ENCODE results near the gene CNR2.
"Not testable (repeated sequence)": the region's sequence is repeated elsewhere in the genome, so short reads cannot be mapped to it uniquely, and the experiment has no call there.

The CNR2 gene

GRCh38 chr1:23905461-23906025, 7.6 kb downstream of the CNR2 start:
- Histone ChIP-seq H3K27ac (ENCODE audit: low read depth in 2 of 2, low read length in 2 of 2) (no peak overlapping the region), H3K4me3 (ENCODE audit: low read length in 2 of 2) (no peak overlapping the region), H3K36me3 (ENCODE audit: control insufficient read depth in 2 of 2, insufficient read depth in 2 of 2, low read length in 2 of 2) (no peaks in the 10 kb centered on the region), H3K27me3 (ENCODE audit: control insufficient read depth in 2 of 2, insufficient read depth in 2 of 2, low read length in 2 of 2) (peaks cover 0 to 20% of the 10 kb centered on the region in 2 donors), H3K9me3 (ENCODE audit: control insufficient read depth in 2 of 2, low read length in 2 of 2) (no peaks in the 10 kb centered on the region), H3K9ac (ENCODE audit: low read depth in 1 of 2, low read length in 2 of 2) (no peak overlapping the region), H3K4me1 (ENCODE audit: control insufficient read depth in 2 of 2, insufficient read depth in 2 of 2, low read length in 2 of 2) (peaks cover 4% of the 10 kb centered on the region in 2 donors)

GRCh38 chr1:23904748-23905357, 8.3 kb downstream of the CNR2 start:
- peaks cover 4% of the 10 kb centered on the region in 2 donors for H3K4me1 ChIP-seq (ENCODE audit: control insufficient read depth in 2 of 2, insufficient read depth in 2 of 2, low read length in 2 of 2)
- no peaks in the 10 kb centered on the region for H3K9me3 ChIP-seq (ENCODE audit: control insufficient read depth in 2 of 2, low read length in 2 of 2)
- H3K9ac ChIP-seq (ENCODE audit: low read depth in 1 of 2, low read length in 2 of 2): no peak overlapping the region
- peaks cover 0 to 20% of the 10 kb centered on the region in 2 donors for H3K27me3 ChIP-seq (ENCODE audit: control insufficient read depth in 2 of 2, insufficient read depth in 2 of 2, low read length in 2 of 2)
- H3K36me3 ChIP-seq (ENCODE audit: control insufficient read depth in 2 of 2, insufficient read depth in 2 of 2, low read length in 2 of 2): no peaks in the 10 kb centered on the region
- no peak overlapping the region for H3K4me3 ChIP-seq (ENCODE audit: low read length in 2 of 2)
- H3K27ac ChIP-seq (ENCODE audit: low read depth in 2 of 2, low read length in 2 of 2): no peak overlapping the region

DNA sequence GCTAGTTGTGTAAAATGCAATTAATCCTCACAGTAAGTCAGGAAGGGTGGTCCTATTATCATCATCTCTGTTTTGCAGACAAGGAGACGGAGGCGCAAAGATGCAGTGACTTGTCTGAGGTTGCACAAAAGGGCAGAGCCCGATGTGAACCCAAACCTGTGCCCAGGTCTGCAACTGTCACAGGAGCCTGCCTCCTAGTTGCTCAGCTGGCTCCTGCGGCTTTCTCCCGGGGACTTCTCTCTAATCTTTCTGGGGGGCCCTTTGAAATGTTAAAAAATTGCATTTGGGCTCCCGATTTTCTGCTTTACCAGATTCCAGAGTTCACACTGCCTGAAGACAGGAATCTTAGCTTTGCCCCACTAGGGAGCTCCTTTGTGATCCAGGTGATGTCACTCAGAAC, 9.4 kb downstream of the CNR2 start:
- H3K27me3 ChIP-seq (ENCODE audit: control insufficient read depth in 2 of 2, insufficient read depth in 2 of 2, low read length in 2 of 2): peaks cover 0 to 20% of the 10 kb centered on the region in 2 donors
- no peaks in the 10 kb centered on the region for H3K9me3 ChIP-seq (ENCODE audit: control insufficient read depth in 2 of 2, low read length in 2 of 2)

GRCh38 chr1:23902321-23903278, 10.6 kb downstream of the CNR2 start:
- Histone ChIP-seq H3K27me3 (ENCODE audit: control insufficient read depth in 2 of 2, insufficient read depth in 2 of 2, low read length in 2 of 2) (peaks cover 0 to 20% of the 10 kb centered on the region in 2 donors), H3K9ac (ENCODE audit: low read depth in 1 of 2, low read length in 2 of 2) (no peak overlapping the region), H3K36me3 (ENCODE audit: control insufficient read depth in 2 of 2, insufficient read depth in 2 of 2, low read length in 2 of 2) (no peaks in the 10 kb centered on the region), H3K9me3 (ENCODE audit: control insufficient read depth in 2 of 2, low read length in 2 of 2) (no peaks in the 10 kb centered on the region), H3K4me3 (ENCODE audit: low read length in 2 of 2) (no peak overlapping the region), H3K27ac (ENCODE audit: low read depth in 2 of 2, low read length in 2 of 2) (no peak overlapping the region), H3K4me1 (ENCODE audit: control insufficient read depth in 2 of 2, insufficient read depth in 2 of 2, low read length in 2 of 2) (peaks cover 2 to 4% of the 10 kb centered on the region in 2 donors)

More for the DNA sequence above, 9.4 kb downstream of the CNR2 start:
- H3K4me3 ChIP-seq (ENCODE audit: low read length in 2 of 2): no peak overlapping the region
- H3K27ac ChIP-seq (ENCODE audit: low read depth in 2 of 2, low read length in 2 of 2): no peak overlapping the region
- no peak overlapping the region for H3K9ac ChIP-seq (ENCODE audit: low read depth in 1 of 2, low read length in 2 of 2)
- H3K36me3 ChIP-seq (ENCODE audit: control insufficient read depth in 2 of 2, insufficient read depth in 2 of 2, low read length in 2 of 2): no peaks in the 10 kb centered on the region
- peaks cover 4% of the 10 kb centered on the region in 2 donors for H3K4me1 ChIP-seq (ENCODE audit: control insufficient read depth in 2 of 2, insufficient read depth in 2 of 2, low read length in 2 of 2)

GRCh38 chr1:23900017-23900416, 13.1 kb downstream of the CNR2 start:
- H3K9me3 ChIP-seq (ENCODE audit: control insufficient read depth in 2 of 2, low read length in 2 of 2); H3K4me1 ChIP-seq (ENCODE audit: control insufficient read depth in 2 of 2, insufficient read depth in 2 of 2, low read length in 2 of 2); H3K36me3 ChIP-seq (ENCODE audit: control insufficient read depth in 2 of 2, insufficient read depth in 2 of 2, low read length in 2 of 2); H3K4me3 ChIP-seq (ENCODE audit: low read length in 2 of 2); H3K9ac ChIP-seq (ENCODE audit: low read depth in 1 of 2, low read length in 2 of 2); H3K27ac ChIP-seq (ENCODE audit: low read depth in 2 of 2, low read length in 2 of 2): not testable (repeated sequence)
- H3K27me3 ChIP-seq (ENCODE audit: control insufficient read depth in 2 of 2, insufficient read depth in 2 of 2, low read length in 2 of 2): peaks cover 0 to 17% of the 10 kb centered on the region in 2 donors

GRCh38 chr1:23899070-23899469, 14.1 kb downstream of the CNR2 start:
- Histone ChIP-seq H3K27ac (ENCODE audit: low read depth in 2 of 2, low read length in 2 of 2) (no peak overlapping the region), H3K9ac (ENCODE audit: low read depth in 1 of 2, low read length in 2 of 2) (no peak overlapping the region), H3K36me3 (ENCODE audit: control insufficient read depth in 2 of 2, insufficient read depth in 2 of 2, low read length in 2 of 2) (no peaks in the 10 kb centered on the region), H3K9me3 (ENCODE audit: control insufficient read depth in 2 of 2, low read length in 2 of 2) (no peaks in the 10 kb centered on the region), H3K27me3 (ENCODE audit: control insufficient read depth in 2 of 2, insufficient read depth in 2 of 2, low read length in 2 of 2) (peaks cover 0 to 9% of the 10 kb centered on the region in 2 donors), H3K4me1 (ENCODE audit: control insufficient read depth in 2 of 2, insufficient read depth in 2 of 2, low read length in 2 of 2) (peaks cover 2 to 4% of the 10 kb centered on the region in 2 donors), H3K4me3 (ENCODE audit: low read length in 2 of 2) (no peak overlapping the region)

DNA sequence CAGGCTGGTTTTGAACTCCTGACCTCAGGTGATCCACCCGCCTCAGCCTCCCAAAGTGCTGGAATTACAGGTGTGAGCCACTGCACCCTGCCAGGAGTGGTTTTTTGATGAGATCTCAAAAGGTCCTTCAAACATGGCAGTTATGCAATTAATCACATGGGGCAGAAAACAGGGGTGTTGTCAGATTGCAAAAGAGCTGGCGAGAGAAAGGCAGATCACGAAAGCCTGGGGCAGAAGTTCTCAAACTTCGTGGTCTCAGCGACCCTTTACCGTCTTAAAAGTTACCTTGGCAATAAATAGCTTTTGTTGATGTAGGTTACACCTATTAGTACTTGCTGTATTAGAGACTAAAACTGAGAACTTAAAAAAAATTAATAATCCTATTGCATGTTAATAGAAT, 16.1 kb downstream of the CNR2 start:
- H3K4me3 ChIP-seq (ENCODE audit: low read length in 2 of 2): no peak overlapping the region
- peak overlapping the region in 1 of 2 donors; percentile 23 for H3K27ac ChIP-seq (ENCODE audit: low read depth in 2 of 2, low read length in 2 of 2)
- H3K9ac ChIP-seq (ENCODE audit: low read depth in 1 of 2, low read length in 2 of 2): no peak overlapping the region
- no peaks in the 10 kb centered on the region for H3K4me1 ChIP-seq (ENCODE audit: control insufficient read depth in 2 of 2, insufficient read depth in 2 of 2, low read length in 2 of 2)
- no peaks in the 10 kb centered on the region for H3K9me3 ChIP-seq (ENCODE audit: control insufficient read depth in 2 of 2, low read length in 2 of 2)
- peaks cover 0 to 3% of the 10 kb centered on the region in 2 donors for H3K27me3 ChIP-seq (ENCODE audit: control insufficient read depth in 2 of 2, insufficient read depth in 2 of 2, low read length in 2 of 2)
- H3K36me3 ChIP-seq (ENCODE audit: control insufficient read depth in 2 of 2, insufficient read depth in 2 of 2, low read length in 2 of 2): no peaks in the 10 kb centered on the region

DNA sequence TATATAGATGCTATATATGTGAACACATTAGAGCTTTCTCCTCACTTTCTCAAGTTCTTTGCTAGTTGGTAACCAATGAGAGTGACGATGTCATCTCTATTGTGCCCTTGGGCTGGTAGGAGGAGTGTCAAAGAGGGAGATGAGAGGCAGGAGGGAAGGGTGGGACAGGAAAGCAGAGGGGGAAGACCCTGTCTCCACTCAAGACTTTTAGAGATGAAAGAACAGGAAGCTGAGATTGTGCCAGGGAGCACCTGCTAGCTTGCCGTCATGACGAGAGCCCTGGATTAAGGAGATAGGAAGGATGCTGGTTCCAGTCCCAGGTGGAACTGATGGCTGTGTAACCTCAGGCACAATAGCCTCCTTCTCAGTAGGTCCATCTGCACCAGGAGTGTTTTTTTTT, 16.7 kb downstream of the CNR2 start:
- peaks cover 0 to 1% of the 10 kb centered on the region in 2 donors for H3K27me3 ChIP-seq (ENCODE audit: control insufficient read depth in 2 of 2, insufficient read depth in 2 of 2, low read length in 2 of 2)
- H3K9me3 ChIP-seq (ENCODE audit: control insufficient read depth in 2 of 2, low read length in 2 of 2): no peaks in the 10 kb centered on the region
- no peak overlapping the region for H3K4me3 ChIP-seq (ENCODE audit: low read length in 2 of 2)
- H3K4me1 ChIP-seq (ENCODE audit: control insufficient read depth in 2 of 2, insufficient read depth in 2 of 2, low read length in 2 of 2): no peaks in the 10 kb centered on the region
- peak overlapping the region in 1 of 2 donors; percentile 23 for H3K27ac ChIP-seq (ENCODE audit: low read depth in 2 of 2, low read length in 2 of 2)
- H3K9ac ChIP-seq (ENCODE audit: low read depth in 1 of 2, low read length in 2 of 2): no peak overlapping the region
- no peaks in the 10 kb centered on the region for H3K36me3 ChIP-seq (ENCODE audit: control insufficient read depth in 2 of 2, insufficient read depth in 2 of 2, low read length in 2 of 2)

- no peak overlapping the region for H3K4me3 ChIP-seq (ENCODE audit: low read length in 2 of 2)
- H3K36me3 ChIP-seq (ENCODE audit: control insufficient read depth in 2 of 2, insufficient read depth in 2 of 2, low read length in 2 of 2): no peaks in the 10 kb centered on the region
- no peak overlapping the region for H3K9ac ChIP-seq (ENCODE audit: low read depth in 1 of 2, low read length in 2 of 2)
- no peaks in the 10 kb centered on the region for H3K9me3 ChIP-seq (ENCODE audit: control insufficient read depth in 2 of 2, low read length in 2 of 2)
- peak overlapping the region in 1 of 2 donors; percentile 23 for H3K27ac ChIP-seq (ENCODE audit: low read depth in 2 of 2, low read length in 2 of 2)
- no peaks in the 10 kb centered on the region for H3K27me3 ChIP-seq (ENCODE audit: control insufficient read depth in 2 of 2, insufficient read depth in 2 of 2, low read length in 2 of 2)
- no peaks in the 10 kb centered on the region for H3K4me1 ChIP-seq (ENCODE audit: control insufficient read depth in 2 of 2, insufficient read depth in 2 of 2, low read length in 2 of 2)
Observed at GRCh38 chr1:23895993-23896392, 17.2 kb downstream of the CNR2 start.

- Histone ChIP-seq H3K4me3 (ENCODE audit: low read length in 2 of 2) (no peak overlapping the region), H3K27me3 (ENCODE audit: control insufficient read depth in 2 of 2, insufficient read depth in 2 of 2, low read length in 2 of 2) (no peaks in the 10 kb centered on the region), H3K36me3 (ENCODE audit: control insufficient read depth in 2 of 2, insufficient read depth in 2 of 2, low read length in 2 of 2) (no peaks in the 10 kb centered on the region), H3K9ac (ENCODE audit: low read depth in 1 of 2, low read length in 2 of 2) (no peak overlapping the region), H3K27ac (ENCODE audit: low read depth in 2 of 2, low read length in 2 of 2) (no peak overlapping the region), H3K4me1 (ENCODE audit: control insufficient read depth in 2 of 2, insufficient read depth in 2 of 2, low read length in 2 of 2) (no peaks in the 10 kb centered on the region), H3K9me3 (ENCODE audit: control insufficient read depth in 2 of 2, low read length in 2 of 2) (no peaks in the 10 kb centered on the region)
Observed at GRCh38 chr1:23895082-23895481, 18.1 kb downstream of the CNR2 start.

Data from mucosa of rectum (tissue), 2 donors.